ENCODE results near the gene SLC49A3.
"Not testable (repeated sequence)": the region's sequence is repeated elsewhere in the genome, so short reads cannot be mapped to it uniquely, and the experiment has no call there.

The SLC49A3 gene

GRCh38 chr4:653831-654502 is 35.0 kb downstream of the SLC49A3 start:
- no peak for DNase-seq (ENCODE audit: low read depth)

GRCh38 chr4:653080-653821 is 35.7 kb downstream of the SLC49A3 start:
- no peak for DNase-seq (ENCODE audit: low read depth)

GRCh38 chr4:651884-652642 is 36.9 kb downstream of the SLC49A3 start:
- no peak for DNase-seq (ENCODE audit: low read depth)

GRCh38 chr4:650951-651883 is 37.7 kb downstream of the SLC49A3 start:
- DNase-seq (ENCODE audit: low read depth) = no peak

GRCh38 chr4:650461-650860 is 38.5 kb downstream of the SLC49A3 start:
- DNase-seq (ENCODE audit: low read depth) = no peak

- no peak for DNase-seq (ENCODE audit: low read depth)
Measured at GRCh38 chr4:649751-650310, 39.1 kb downstream of the SLC49A3 start.

- DNase-seq (ENCODE audit: low read depth) = no peak
Measured at GRCh38 chr4:649293-649625, 39.7 kb downstream of the SLC49A3 start.

GRCh38 chr4:648579-649292 is 40.2 kb downstream of the SLC49A3 start:
- DNase-seq (ENCODE audit: low read depth) = no peak

GRCh38 chr4:647481-647880 is 41.5 kb downstream of the SLC49A3 start:
- DNase-seq (ENCODE audit: low read depth) = no peak

- DNase-seq (ENCODE audit: low read depth) = no peak
Measured at GRCh38 chr4:646460-646859, 42.5 kb downstream of the SLC49A3 start.

- DNase-seq (ENCODE audit: low read depth) = not testable (repeated sequence)
Measured at GRCh38 chr4:642366-642765, 46.6 kb downstream of the SLC49A3 start.

- no peak for DNase-seq (ENCODE audit: low read depth)
Measured at GRCh38 chr4:637536-638280, 51.2 kb downstream of the SLC49A3 start.

- DNase-seq (ENCODE audit: low read depth) = no peak
Measured at GRCh38 chr4:636628-637159, 52.3 kb downstream of the SLC49A3 start.

GRCh38 chr4:635851-636627 is 52.9 kb downstream of the SLC49A3 start:
- no peak for DNase-seq (ENCODE audit: low read depth)

GRCh38 chr4:635066-635835 is 53.7 kb downstream of the SLC49A3 start:
- not testable (repeated sequence) for DNase-seq (ENCODE audit: low read depth)

- no peak for DNase-seq (ENCODE audit: low read depth)
Measured at GRCh38 chr4:634599-634985, 54.4 kb downstream of the SLC49A3 start.

GRCh38 chr4:633976-634598 is 54.9 kb downstream of the SLC49A3 start:
- no peak for DNase-seq (ENCODE audit: low read depth)

GRCh38 chr4:633406-633805 is 55.5 kb downstream of the SLC49A3 start:
- DNase-seq (ENCODE audit: low read depth) = no peak

Data from ELR (cell line).